ENCODE measurements around the gene SYT7.

The SYT7 gene

DNA sequence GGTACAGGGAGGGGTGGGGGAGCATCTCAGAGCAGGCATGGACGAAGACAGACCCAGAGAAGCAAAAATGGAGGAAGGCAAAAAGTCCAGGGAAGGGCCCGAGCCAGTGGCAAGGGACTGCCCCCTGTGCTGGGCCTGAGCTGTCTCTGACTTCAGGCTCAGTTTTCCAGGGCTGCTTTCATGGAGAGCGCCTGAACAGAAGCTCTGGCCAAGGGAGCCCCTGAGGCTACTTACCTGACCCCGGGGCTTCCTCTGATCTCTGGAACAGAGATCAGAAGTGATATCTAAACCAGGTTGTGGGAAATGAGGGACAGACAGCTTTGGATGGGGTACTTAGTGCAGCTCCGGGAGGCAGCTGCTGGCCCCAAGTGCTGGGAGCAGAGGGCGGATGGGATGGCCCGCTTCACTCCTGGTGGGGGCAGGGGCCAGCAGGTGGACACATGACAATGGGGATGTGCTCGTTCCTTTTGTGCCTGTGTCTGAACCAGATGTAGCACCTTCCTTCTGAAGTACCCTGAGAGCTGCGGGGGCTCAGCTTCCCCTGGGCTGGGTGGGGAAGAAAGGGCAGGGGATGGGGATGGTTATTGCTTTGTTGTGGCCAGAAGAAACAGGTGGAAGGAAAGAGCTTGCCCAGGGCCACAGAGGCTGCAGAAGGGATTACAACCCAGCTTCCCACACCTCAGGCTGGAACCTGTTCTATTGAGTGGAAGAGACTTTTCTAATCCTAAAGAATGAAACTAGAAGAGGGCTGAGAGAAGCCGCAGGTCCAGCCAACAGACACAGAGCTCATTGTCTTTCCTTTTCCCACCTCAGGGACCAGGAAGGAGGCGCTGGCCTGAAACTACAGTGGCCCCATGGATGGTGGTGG, 66.6 kb downstream of the SYT7 start:
- no peak for DNase-seq (ENCODE audit: low read depth)

DNA sequence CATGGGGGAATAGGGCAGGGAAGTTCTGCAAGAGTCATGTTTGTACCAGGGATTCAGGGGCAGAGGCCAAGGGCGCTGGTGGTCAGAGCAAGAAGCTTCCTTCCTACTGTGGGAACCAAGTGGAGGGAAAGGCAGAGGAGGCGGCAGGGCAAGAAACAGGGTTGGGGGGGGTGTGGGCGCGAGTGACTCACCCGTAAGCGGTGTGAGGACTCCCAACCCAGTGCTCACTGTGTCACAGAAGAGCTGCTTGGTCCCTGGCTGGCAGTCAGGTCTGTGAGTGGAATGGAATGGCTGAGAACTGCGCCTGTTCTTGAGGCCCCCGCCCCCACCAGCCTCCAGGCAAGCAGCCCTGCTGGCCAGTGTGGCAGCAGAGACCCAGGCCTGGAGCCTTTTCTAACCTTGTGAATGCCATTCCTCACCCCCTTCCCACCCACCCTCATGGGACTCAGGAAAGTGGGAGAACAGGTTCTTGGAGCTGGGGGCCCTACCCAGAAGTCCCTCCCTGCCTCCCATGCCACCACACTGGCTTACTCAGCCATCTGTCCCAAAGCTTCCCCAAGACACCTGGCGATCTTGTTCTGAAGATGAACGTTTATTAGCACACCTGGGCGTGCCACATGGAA, 67.6 kb downstream of the SYT7 start:
- no peak for DNase-seq (ENCODE audit: low read depth)

DNA sequence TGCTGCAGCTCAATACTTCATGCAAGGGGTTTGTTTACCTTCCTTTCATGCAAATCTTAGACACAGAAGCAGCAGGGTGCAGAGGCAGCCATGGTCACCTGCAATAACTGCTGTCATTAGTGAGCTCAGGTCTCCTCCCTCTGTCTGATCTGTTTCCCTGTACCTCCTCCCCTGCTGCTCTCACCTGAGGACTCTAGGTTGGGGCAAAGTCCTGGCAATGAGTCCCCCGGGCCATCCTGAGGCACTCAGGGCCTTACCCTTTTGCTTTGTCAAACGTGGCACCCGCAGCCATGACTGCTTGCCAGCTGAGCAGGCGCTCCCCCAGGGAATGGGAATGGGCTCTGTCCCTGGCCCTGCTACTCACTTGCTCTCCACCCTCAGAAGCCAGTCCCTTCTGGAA, 68.4 kb downstream of the SYT7 start:
- DNase-seq (ENCODE audit: low read depth) = no peak

DNA sequence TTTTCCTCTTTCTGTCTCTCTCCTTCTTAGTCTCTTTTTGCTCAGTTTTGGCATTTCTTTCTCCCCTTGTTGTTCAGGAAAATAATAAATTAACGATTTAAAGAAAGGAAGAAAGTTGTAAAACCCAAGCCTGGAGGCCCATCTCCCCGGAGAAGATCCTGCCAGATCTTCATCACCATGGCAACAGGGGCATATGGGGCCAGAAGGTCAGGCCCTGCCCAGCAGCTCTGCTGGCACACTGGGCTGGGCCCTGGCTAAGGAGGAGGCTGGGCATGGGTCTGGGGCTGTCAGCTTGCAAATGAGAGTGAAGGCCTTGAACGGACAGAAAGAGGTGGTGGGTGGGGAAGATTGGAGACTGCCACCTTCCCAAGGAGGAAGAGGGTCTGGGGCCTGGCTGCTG, 69.5 kb downstream of the SYT7 start:
- no peak for DNase-seq (ENCODE audit: low read depth)

DNA sequence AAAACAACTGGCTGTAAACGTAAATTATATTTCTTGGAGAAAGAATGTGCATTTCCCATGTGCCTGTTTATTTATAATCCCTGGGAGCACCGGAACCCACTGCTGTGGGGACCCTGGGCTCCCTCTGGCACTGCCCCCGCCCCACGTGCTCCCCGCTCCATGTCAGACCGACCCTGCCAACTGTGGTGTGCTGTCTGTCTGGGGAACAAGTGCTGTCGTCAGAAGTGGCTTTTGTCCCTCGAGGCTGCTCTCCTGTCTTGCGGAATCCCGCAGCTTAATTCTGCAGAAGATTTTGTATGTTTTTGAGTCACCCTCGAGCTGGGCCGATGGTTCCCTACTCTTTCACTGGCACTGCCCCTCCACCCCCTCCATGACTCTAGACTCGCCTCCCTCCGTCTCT, 69.9 kb downstream of the SYT7 start:
- no peak for DNase-seq (ENCODE audit: low read depth)

DNA sequence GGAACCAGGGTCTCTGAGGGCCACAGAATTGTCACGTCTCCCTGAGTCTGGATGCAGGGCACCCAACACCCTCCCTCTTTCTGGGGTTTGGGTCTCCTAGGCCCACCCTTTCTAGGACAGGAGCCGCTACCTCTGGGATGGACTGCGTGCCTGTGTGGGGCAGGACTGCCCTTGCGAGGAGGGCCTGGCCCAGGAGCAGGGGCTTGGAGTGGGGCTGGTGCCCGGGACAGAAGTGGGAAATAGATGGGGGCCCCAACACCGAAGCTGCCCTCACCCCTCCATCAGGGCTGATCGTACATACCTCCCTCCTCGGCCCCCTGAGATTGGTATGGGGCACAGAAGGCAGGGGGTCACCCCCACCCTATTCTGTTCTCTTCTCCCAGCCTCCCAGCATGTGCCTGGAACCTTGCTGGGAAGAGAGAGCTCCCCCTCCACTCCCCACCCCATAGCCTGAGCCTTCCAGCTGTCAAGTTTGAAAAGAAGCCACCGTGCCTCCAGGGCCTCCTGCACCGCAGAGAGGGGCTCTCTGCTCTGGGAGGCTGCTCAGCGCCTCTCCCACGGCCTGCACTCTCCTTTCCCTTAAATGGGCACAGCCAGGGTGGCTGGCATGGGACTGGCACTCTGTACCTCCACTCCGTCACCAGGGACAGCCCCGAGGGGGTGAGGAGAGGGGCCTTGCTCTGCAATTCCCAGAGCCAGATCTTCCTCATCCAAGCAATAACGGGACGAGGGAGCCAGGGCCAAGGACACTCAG, 70.5 kb downstream of the SYT7 start:
- no peak for DNase-seq (ENCODE audit: low read depth)

DNA sequence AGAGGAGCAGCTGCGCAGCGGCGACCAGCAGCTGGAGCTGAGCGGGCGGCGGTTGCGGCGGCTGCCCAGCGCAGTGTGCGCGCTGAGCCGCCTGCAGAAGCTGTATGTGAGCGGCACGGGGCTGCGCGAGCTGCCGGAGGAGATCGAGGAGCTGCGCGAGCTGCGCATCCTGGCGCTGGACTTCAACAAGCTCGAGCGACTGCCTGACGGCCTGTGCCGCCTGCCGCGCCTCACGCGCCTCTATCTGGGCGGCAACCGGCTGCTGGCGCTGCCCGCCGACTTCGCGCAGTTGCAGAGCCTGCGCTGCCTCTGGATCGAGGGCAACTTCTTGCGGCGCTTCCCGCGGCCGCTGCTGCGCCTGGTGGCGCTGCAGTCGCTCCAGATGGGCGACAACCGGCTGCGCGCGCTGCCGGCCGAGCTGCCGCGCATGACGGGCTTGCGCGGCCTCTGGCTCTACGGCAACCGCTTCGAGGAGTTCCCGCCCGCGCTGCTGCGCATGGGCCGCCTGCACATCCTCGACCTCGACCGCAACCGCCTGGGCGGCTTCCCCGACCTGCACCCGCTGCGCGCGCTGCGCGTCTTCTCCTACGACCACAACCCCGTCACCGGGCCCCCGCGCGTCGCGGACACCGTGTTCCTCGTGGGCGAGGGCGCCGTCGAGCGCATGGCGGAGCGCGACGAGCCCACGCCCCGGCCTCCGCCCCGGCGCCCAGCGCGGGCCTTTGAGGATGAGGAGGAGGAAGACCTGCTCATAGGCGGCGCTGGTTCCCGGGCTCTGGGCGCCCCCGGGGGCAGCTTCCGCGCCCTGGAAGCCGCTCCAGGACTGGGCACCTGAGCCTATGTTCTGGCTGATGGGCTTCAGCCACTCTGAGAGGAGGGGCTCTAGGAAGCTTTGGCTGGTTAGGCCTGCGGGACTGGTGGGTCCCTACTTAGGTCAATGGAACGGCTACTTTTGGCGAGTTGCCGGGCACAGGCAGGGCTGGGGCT, 71.5 kb downstream of the SYT7 start:
- no peak for DNase-seq (ENCODE audit: low read depth)

DNA sequence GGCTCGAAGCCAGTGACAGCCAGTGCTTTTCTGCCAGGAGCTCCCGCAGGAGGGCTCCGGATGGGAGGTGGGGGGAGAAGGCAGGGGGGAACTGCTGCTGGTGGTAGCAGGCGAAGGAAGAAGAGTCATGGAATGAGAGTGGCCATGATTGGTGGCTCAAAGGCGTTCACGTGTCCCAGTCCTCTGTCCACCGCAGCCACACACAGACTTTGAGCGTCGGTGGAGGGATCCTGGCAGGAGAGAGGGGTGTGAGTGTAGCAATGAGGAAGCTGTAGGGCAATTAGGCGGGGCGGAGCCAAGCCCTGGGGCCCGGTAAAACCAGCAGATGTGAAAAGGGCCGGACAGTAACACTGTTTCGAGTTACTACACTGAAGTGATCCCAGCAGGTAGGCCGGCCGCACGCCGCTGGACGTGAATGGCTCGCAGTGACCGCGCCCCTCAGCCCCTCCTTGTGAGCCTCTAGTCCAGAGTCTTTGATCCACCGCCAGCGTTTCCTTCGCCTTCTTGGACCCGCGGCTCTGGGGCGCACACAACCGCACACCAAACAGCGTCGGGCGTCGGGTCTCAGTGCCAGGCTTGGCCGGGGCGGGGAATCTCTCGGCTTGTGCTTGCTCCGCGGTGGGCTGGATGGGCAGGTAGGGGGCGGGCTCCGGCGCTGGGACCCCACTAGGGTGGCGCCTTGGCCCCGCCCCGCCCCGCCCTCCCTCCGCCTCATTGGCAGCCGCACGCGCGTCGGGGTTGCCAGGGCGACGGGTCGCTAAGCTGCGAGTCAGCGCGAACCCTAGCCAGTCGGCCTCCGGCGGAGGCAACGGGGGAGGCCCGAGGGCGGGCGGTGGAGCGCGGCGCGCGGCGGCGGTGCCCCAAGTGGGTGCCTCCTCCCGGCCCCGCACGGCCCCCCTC, 72.7 kb downstream of the SYT7 start, which contains the start of gene LRRC10B:
Gene LRRC10B, plus strand, starts transcription at position 788 of the 900 bp plus-strand sequence. CDS start 250 bp downstream, outside the sequence.
- no peak for DNase-seq (ENCODE audit: low read depth)

DNA sequence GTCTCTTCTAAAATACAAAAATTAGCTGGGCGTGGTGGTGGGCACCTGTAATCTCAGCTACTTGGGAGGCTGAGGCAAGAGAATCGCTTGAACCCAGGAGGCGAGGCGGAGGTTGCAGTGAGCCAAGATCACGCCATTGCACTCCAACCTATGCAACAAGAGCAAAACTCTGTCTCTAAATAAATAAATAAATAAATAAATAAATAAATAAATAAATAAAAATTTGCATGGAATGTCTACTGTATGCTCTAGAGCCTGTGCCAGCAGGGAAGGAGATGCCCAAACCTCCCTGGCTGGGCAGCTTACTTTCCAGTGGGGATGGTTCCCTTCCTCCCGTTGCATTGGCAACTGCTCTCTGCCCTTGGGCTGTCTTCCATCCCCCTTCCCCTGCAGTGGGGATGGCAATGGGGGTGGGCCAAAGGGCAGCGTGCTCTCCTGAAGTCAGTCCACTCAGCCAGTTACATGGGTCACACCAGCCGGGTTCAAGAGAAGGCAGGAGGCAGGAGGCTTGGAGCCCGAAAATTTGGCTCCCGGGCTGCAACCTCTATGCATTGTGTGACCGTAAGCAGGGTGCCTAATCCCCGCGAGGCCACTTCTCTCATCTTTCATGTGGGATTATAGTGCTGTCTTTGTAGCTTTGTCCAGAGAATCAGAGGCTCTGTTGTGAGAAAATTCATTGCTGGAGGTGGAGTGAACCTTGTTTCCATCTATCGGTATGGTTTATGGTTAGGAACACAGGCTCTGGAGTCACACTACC, 73.7 kb downstream of the SYT7 start:
- DNase-seq (ENCODE audit: low read depth) = no peak

DNA sequence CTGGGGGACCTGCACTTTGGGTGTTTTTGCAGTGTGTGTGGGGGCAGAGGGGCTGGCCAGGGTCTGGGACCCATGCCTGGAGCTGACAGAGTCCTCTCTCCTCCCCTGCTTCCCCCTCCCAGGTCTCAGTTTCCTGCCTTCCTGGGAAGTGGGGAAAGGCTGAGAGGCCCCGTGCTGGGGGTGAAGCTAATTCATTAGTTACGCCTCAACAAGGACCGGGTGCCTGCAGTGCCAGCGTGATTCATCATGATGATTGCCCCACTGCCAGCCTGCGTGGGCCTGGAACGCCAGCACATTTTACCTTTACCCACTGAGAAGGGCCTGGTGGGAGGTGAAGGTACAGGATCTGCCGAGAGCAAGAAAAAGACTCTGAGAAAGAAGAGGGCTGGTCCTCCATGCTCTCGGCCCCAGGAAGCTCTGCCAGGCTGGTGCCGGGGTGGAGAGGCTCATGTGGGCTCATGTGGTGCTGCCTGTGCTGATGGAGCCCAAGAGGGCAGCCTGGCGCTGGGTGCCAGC, 75.2 kb downstream of the SYT7 start:
- DNase-seq (ENCODE audit: low read depth) = no peak

DNA sequence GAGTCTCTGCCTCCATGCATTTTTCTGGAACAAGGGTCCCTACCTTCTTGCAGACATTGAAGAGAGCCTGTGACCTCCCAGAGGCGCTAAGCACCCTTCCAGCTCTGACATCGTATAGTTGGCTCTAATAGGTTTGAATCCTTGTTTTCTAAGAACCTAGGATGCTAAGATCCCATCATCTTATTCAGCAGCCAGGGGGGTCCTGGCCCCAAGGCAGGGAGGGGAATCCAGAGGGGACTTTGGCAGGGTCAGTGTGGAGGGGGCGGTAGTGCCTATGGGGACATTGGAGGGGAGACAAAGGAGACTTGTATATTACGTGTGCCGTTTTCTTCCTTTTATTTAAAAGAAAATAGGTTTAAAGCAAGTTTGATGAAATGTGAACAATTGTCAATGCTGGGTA, 75.8 kb downstream of the SYT7 start:
- no peak for DNase-seq (ENCODE audit: low read depth)

DNA sequence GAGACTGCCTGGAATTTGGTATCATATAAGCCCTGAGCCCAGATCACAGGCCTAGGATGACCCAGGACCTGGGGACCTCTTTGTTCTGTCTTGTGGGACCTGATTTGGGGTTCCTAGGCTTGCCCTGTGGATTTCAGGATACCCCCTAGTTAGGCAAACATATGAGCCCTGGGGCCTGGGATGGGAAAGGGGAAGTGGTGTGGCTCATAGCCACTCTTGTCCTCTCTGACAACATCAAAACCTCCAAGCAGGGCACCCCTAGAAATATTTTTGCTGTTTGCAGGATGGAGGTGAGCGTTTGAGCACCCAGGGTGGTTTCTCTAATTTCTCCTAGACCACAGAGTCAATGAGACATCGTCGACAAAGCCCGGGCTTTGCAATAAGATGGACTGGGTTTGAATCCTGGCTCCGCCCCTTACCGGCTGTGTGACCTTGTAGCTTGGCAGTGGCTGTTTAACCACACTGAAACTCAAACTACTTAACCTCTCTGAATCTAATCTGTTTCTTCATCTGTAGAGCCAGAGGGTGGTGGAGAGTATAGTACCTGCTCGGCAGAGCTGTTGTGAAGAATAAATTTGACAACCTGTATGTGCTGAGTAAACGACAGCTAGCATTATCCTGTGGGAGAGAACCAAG, 77.6 kb downstream of the SYT7 start:
- no peak for DNase-seq (ENCODE audit: low read depth)

DNA sequence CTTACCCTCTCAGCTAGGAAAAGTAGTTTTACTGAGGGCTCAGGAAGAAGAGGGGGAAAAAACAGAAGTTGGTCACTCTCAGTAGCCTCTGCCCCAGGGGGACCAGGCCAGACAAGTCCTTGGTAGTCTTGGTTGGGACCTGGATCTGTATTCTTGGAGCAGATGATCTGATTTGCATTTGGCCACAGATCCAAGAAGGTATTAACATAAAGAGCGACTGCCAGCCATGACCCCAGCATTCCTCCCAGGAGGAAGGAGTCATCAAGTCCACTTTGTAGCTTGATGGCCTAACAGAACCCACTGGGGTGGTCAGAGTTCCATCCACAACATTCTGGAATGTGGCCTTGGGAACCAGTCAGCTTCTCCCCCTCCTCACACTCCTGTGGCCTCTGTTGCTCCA, 78.4 kb downstream of the SYT7 start:
- DNase-seq (ENCODE audit: low read depth) = no peak

DNA sequence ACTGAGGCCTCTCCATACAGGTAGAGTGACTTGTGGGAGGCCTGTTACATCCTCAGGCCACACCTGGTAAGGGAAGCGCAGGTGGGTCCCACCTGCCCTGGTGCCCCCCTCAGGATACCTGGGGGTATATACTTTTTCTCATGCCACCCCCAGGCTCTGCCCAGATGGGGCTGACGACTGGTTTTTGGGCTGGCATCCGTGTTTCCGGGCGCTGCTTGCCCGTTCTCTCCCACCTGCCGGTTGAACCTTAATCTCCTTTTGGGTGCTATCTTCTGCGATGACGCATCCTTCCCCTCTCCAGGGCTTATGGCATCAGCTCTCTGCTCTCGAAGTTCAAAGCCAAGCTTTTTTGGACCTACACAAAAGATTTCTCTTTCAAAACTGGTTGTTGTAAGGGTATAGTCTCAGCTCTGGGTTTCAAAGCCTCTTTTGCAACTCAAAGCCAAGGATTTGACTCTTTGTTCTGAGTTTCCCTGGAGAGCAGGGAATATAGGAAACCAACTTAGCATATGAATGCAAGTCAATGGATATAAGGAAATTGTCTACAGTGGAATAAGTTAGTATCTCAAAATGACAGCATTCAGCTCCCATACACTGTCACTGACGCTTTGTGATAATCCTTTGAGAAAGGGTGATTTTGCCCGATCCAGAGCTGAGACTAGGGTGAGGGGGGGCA, 80.9 kb downstream of the SYT7 start:
- DNase-seq (ENCODE audit: low read depth) = no peak

DNA sequence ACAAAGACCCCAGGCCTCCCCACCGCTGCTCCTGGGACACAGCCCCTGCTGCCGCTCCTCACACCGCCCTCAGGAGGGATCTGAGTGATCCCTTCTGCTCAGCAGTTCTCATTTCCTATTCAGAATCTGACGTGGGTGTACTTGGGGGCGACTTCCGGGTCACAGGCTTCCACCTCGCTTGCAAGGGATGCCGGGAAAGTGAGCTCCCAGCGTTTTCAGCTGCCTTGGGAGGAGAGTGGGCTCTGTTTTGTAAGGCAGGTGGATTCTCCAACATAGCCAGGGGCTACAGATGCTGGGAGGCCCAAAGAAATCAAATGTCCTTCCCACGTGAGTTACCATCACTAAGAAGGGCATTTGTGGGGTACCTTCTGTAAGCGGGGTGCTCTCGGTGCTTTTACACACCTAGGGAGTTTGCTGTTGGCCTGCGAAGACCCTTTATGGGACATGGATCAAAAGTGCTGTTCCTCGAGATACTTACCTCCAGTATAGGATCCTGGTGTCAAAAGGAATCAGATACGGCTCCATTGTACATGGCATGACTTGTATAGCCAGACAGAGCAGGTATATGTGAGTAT, 82.0 kb downstream of the SYT7 start:
- no peak for DNase-seq (ENCODE audit: low read depth)

DNA sequence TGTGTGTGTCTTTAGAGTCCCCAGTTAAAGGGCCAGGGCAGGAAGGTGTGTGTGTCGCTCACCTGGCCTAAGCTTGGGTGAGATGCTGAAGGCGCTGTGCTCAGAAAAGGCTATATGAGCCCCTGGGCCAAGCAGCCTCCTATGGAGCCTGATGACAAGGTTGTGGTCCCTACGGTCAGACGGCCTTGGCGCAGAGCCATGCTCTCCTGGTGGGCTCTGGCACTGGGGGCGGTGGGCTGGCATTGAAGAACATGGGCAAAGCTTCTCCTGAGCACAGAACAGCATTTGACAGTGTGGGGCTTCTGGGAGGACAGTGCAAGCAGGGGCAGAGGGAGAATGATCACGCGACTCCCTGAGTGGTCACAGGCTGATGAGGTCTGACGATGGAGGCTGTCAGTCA, 83.0 kb downstream of the SYT7 start:
- DNase-seq (ENCODE audit: low read depth) = no peak

DNA sequence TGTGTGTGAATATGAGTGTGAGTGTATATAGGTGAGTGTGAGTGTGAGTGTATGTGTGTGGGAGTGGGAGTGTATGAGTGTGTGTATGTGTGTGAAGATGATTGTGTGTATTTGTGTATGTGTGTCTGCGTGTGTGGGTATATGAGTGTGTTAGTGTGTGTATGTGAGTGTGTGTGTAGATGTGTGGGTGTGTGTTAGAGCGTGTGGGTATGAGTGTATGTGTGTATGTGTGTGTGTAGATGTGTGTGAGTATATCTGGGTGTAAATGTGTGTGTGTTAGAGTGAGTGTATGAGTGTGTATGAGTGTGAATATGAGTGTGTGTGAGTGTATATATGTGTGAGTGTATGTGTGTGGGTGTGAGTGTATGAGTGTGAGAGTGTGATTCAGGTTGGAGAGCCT, 83.4 kb downstream of the SYT7 start:
- DNase-seq (ENCODE audit: low read depth) = no peak
